HL-60 (cell line): ENCODE results near the gene USP21.

Source experiments
- DNase-seq, 2 experiments: peaks; one replicate each; pipeline ENCODE4 v3.0.0-alpha.2; 2010 to 2020; ENCODE audit warnings: low read depth in 1 of 2, low spot score in 1 of 2
- H3K27ac ChIP-seq: fragments of 250-450 bp; sonication (Bioruptor Pico); replicated peaks from 2 replicates; pipeline ENCODE4 v1.5.1; 2020; ENCODE audit warnings: mild to moderate bottlenecking, moderate library complexity
- H3K27me3 ChIP-seq: fragments of 250-450 bp; sonication (Bioruptor Pico); 2 replicates; pipeline ENCODE4 v1.5.1; 2021; ENCODE audit warnings: mild to moderate bottlenecking, moderate library complexity; ENCODE audit not compliant: insufficient read depth, poor library complexity, severe bottlenecking
- H3K4me3 ChIP-seq: replicated peaks from 2 replicates; pipeline ENCODE4 v1.5.1; 2011; ENCODE audit warnings: mild to moderate bottlenecking, control low read depth, low read length; ENCODE audit not compliant: insufficient read depth
- GABPA ChIP-seq: IDR thresholded peaks from 2 replicates; pipeline ENCODE4 v1.6.1; 2012; ENCODE audit warnings: low read depth
- POLR2AphosphoS5 ChIP-seq: IDR thresholded peaks from 2 replicates; pipeline ENCODE4 v1.6.1; 2012; ENCODE audit warnings: low read depth
- SPI1 ChIP-seq: IDR thresholded peaks from 2 replicates; pipeline ENCODE4 v1.6.1; 2012; ENCODE audit warnings: low read depth, mild to moderate bottlenecking, borderline replicate concordance
- TF ChIP-seq, protein P1 (sequence below): IDR thresholded peaks from 2 replicates; pipeline ENCODE4 v1.6.1; 2012; ENCODE audit warnings: low read depth; ENCODE audit not compliant: insufficient replicate concordance
- TF ChIP-seq, protein P2 (sequence below): IDR thresholded peaks from one replicate; pipeline ENCODE4 v1.5.1; 2011; ENCODE audit warnings: low read length, control low read depth, inconsistent platforms; ENCODE audit not compliant: insufficient read depth

Gene USP21

DNA sequence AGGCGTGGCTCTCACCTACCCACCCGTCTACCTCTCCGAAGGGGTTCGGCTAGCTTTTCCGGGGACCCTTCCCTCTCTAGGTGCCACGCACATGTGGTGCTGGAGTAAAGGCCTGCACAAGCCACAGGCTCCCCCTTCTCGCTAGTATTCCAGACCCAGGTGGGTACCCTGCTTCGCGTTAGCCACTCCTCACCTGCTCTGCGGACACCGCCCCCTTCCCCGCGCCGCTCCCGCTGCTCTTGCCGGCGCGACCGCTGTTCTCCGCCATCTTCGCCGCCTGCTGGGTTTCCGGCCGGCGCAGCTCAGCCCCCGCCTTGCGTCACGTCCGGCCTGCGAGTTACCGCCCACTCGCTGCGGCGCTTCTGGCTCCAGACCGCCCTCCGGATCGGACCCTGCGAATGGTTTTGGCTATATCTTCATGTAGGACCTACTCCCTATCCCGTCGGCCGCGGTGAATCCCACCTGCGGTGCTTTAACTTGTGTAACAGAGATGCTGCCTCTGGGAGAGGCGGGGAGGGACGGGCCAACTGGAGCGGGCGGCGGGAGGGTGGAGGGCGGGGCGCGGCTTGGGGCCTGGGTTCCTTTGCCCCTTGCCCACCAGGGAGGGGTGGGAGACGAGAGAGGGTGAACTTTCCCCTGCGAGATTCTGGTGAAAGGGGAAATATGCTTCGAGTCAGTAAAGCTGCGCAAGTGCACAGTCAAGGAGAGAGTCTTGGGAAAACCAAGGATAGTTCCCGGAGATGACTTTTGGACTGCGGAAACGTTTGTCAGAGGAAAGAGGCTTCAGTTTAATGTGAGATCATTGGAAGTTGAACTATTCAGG is 41.3 kb upstream of the USP21 start, which contains the start of the genes NIT1 and PFDN2:
TSS of gene NIT1 (plus strand) at position 347 of the 823 bp plus-strand sequence. CDS start at position 419, 72 bp downstream.
TSS of gene PFDN2 (minus strand) at position 279 of the 823 bp plus-strand sequence. CDS start at position 268, 11 bp downstream.
- peak; percentile 84 for TF ChIP-seq GABPA
- TF ChIP-seq POLR2AphosphoS5: peak; percentile 91
- TF ChIP-seq, protein P1, sequence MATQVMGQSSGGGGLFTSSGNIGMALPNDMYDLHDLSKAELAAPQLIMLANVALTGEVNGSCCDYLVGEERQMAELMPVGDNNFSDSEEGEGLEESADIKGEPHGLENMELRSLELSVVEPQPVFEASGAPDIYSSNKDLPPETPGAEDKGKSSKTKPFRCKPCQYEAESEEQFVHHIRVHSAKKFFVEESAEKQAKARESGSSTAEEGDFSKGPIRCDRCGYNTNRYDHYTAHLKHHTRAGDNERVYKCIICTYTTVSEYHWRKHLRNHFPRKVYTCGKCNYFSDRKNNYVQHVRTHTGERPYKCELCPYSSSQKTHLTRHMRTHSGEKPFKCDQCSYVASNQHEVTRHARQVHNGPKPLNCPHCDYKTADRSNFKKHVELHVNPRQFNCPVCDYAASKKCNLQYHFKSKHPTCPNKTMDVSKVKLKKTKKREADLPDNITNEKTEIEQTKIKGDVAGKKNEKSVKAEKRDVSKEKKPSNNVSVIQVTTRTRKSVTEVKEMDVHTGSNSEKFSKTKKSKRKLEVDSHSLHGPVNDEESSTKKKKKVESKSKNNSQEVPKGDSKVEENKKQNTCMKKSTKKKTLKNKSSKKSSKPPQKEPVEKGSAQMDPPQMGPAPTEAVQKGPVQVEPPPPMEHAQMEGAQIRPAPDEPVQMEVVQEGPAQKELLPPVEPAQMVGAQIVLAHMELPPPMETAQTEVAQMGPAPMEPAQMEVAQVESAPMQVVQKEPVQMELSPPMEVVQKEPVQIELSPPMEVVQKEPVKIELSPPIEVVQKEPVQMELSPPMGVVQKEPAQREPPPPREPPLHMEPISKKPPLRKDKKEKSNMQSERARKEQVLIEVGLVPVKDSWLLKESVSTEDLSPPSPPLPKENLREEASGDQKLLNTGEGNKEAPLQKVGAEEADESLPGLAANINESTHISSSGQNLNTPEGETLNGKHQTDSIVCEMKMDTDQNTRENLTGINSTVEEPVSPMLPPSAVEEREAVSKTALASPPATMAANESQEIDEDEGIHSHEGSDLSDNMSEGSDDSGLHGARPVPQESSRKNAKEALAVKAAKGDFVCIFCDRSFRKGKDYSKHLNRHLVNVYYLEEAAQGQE: peak; percentile 67
- no peak for TF ChIP-seq SPI1
- H3K27ac ChIP-seq: peak within 1 kb of the TSS; percentile 84

DNA sequence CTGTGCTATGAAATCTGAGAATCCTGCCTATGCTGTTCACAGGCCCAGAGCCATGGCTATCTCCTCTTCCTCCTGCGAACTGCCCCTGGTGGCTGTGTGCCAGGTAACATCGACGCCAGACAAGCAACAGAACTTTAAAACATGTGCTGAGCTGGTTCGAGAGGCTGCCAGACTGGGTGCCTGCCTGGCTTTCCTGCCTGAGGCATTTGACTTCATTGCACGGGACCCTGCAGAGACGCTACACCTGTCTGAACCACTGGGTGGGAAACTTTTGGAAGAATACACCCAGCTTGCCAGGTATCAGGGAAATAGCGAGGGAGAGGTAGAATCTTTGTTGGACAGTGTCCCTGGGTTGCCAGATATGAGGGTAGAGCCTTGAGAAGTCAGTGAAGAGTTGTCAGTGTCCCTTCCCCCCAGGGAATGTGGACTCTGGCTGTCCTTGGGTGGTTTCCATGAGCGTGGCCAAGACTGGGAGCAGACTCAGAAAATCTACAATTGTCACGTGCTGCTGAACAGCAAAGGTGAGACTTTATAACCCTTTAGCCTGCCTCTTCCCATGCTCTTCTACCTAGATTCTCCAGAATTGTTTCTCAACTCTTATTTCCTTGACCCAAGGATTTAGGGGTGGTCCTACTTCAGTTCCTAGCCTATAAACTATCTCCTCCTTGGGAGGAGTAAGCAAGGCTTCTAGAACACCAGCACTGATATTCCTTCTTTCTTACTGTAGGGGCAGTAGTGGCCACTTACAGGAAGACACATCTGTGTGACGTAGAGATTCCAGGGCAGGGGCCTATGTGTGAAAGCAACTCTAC is 40.0 kb upstream of the USP21 start:
- H3K27ac ChIP-seq: no peak overlapping the region
- DNase-seq: peak; percentile 53 to 65
- no peak overlapping the region for H3K4me3 ChIP-seq
- no peaks in the 10 kb centered on the region for H3K27me3 ChIP-seq
- TF ChIP-seq GABPA (no peak), POLR2AphosphoS5 (no peak; the same call in 1 of the 2 replicates), SPI1 (no peak)
- TF ChIP-seq, protein P1: no peak
- TF ChIP-seq, protein P2, sequence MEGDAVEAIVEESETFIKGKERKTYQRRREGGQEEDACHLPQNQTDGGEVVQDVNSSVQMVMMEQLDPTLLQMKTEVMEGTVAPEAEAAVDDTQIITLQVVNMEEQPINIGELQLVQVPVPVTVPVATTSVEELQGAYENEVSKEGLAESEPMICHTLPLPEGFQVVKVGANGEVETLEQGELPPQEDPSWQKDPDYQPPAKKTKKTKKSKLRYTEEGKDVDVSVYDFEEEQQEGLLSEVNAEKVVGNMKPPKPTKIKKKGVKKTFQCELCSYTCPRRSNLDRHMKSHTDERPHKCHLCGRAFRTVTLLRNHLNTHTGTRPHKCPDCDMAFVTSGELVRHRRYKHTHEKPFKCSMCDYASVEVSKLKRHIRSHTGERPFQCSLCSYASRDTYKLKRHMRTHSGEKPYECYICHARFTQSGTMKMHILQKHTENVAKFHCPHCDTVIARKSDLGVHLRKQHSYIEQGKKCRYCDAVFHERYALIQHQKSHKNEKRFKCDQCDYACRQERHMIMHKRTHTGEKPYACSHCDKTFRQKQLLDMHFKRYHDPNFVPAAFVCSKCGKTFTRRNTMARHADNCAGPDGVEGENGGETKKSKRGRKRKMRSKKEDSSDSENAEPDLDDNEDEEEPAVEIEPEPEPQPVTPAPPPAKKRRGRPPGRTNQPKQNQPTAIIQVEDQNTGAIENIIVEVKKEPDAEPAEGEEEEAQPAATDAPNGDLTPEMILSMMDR: peak; percentile 17

More for the DNA sequence above, 41.3 kb upstream of the USP21 start, which contains the start of the genes NIT1 and PFDN2:
- DNase-seq: peak; percentile 83 to 85
- H3K27me3 ChIP-seq: no peaks in the 10 kb centered on the region
- H3K4me3 ChIP-seq: peak within 1 kb of the TSS; percentile 98

- Histone ChIP-seq H3K27ac (peak overlapping the region; percentile 58), H3K4me3 (no peak overlapping the region), H3K27me3 (no peaks in the 10 kb centered on the region)
- TF ChIP-seq, protein P2: no peak
- TF ChIP-seq GABPA: no peak
- no peak for TF ChIP-seq POLR2AphosphoS5
- TF ChIP-seq SPI1: no peak
- TF ChIP-seq, protein P1: no peak
- peak in 1 of 2 experiments; percentile 42 for DNase-seq
Measured at GRCh38 chr1:161121042-161121650, 38.2 kb upstream of the USP21 start.
